GM23338 (cell line): ENCODE measurements around the gene MFSD6. TPM values are rescaled to one million over a fixed set of nuclear protein-coding genes. Genes with fewer than 3 reads are reported as not detected.

Experiments used
- ATAC-seq: fragments of 200-7000 bp; cut with Tn5 transposase; 3 replicates; pipeline ENCODE4 v1.9.1; 2020
- DNase-seq: peaks from one replicate; pipeline ENCODE4 v3.0.0-alpha.2; 2015; ENCODE audit warnings: low spot score
- H2AFZ ChIP-seq: fragments of 200-600 bp; sonication (generic); 2 replicates; pipeline ENCODE4 v1.8.0; 2016; ENCODE audit warnings: antibody characterized with exemption, mild to moderate bottlenecking, moderate library complexity
- H3F3A ChIP-seq: fragments of 200-600 bp; sonication (generic); replicated peaks from 2 replicates; pipeline ENCODE4 v1.8.0; 2017; ENCODE audit warnings: antibody characterized with exemption, mixed run types, low read depth
- H3K27ac ChIP-seq: fragments of 200-600 bp; sonication (generic); 2 replicates; pipeline ENCODE4 v1.6.1; 2016; ENCODE audit warnings: low read depth
- H3K27me3 ChIP-seq: fragments of 200-600 bp; sonication (generic); 2 replicates; pipeline ENCODE4 v1.8.0; 2016; ENCODE audit warnings: mild to moderate bottlenecking, mixed run types, moderate library complexity; ENCODE audit not compliant: insufficient read depth
- H3K36me3 ChIP-seq: fragments of 200-600 bp; sonication (generic); 2 replicates; pipeline ENCODE4 v1.8.0; 2016; ENCODE audit warnings: mild to moderate bottlenecking; ENCODE audit not compliant: insufficient read depth
- H3K4me1 ChIP-seq: fragments of 200-600 bp; sonication (generic); 2 replicates; pipeline ENCODE4 v1.8.0; 2016; ENCODE audit warnings: mild to moderate bottlenecking, moderate library complexity; ENCODE audit not compliant: insufficient read depth
- H3K4me2 ChIP-seq: fragments of 200-600 bp; sonication (generic); 2 replicates; pipeline ENCODE4 v1.7.1; 2017; ENCODE audit warnings: mixed run types
- H3K4me3 ChIP-seq: fragments of 200-600 bp; sonication (generic); 2 replicates; pipeline ENCODE4 v1.6.1; 2016; ENCODE audit warnings: mixed run types
- H3K79me2 ChIP-seq: fragments of 200-600 bp; sonication (generic); replicated peaks from 2 replicates; pipeline ENCODE4 v1.8.0; 2017; ENCODE audit warnings: mild to moderate bottlenecking; ENCODE audit not compliant: insufficient read depth
- H3K9me2 ChIP-seq: fragments of 200-600 bp; sonication (generic); 2 replicates; pipeline ENCODE4 v1.8.0; 2017; ENCODE audit not compliant: insufficient read depth
- H4K20me1 ChIP-seq: fragments of 200-600 bp; sonication (generic); replicated peaks from 2 replicates; pipeline ENCODE4 v1.8.0; 2017; ENCODE audit warnings: mild to moderate bottlenecking; ENCODE audit not compliant: insufficient read depth
- H3K27ac Mint-ChIP-seq: 2 replicates; pipeline ENCODE4 v1.8.0; 2020; ENCODE audit warnings: inconsistent platforms, mild to moderate bottlenecking, moderate library complexity, mixed read lengths
- H3K27me3 Mint-ChIP-seq: 3 replicates; pipeline ENCODE4 v1.8.0; 2022; ENCODE audit warnings: low read depth, mild to moderate bottlenecking, moderate library complexity, mixed read lengths, inconsistent platforms; ENCODE audit not compliant: insufficient read depth, poor library complexity
- H3K36me3 Mint-ChIP-seq: 3 replicates; pipeline ENCODE4 v1.8.0; 2021; ENCODE audit warnings: low read depth, mild to moderate bottlenecking, inconsistent platforms, moderate library complexity, mixed read lengths
- H3K4me1 Mint-ChIP-seq: 3 replicates; pipeline ENCODE4 v1.8.0; 2020; ENCODE audit warnings: mild to moderate bottlenecking, inconsistent platforms, mixed read lengths
- H3K4me3 Mint-ChIP-seq: 3 replicates; pipeline ENCODE4 v1.8.0; 2021; ENCODE audit warnings: moderate library complexity, mild to moderate bottlenecking, inconsistent platforms, mixed read lengths
- H3K9me3 Mint-ChIP-seq: 3 replicates; pipeline ENCODE4 v1.8.0; 2020; ENCODE audit warnings: moderate library complexity, mild to moderate bottlenecking, inconsistent platforms, mixed read lengths
- CREB1 ChIP-seq: fragments of 250-450 bp; sonication (Bioruptor Pico); IDR thresholded peaks from 2 replicates; pipeline ENCODE4 v1.5.0; 2020; ENCODE audit warnings: low read depth, mild to moderate bottlenecking, moderate library complexity
- ETS1 ChIP-seq: IDR thresholded peaks from 2 replicates; pipeline ENCODE4 v1.6.1; 2016; ENCODE audit warnings: antibody characterized with exemption
- EZH2 ChIP-seq: fragments of 200-600 bp; sonication (generic); IDR thresholded peaks from one replicate; pipeline ENCODE4 v1.8.0; 2017; ENCODE audit warnings: antibody characterized with exemption, mild to moderate bottlenecking, low read depth; ENCODE audit not compliant: unreplicated experiment
- EZH2phosphoT487 ChIP-seq: fragments of 200-600 bp; sonication (generic); IDR thresholded peaks from one replicate; pipeline ENCODE4 v1.8.1; 2018; ENCODE audit warnings: antibody characterized with exemption; ENCODE audit not compliant: unreplicated experiment
- JUNB ChIP-seq: IDR thresholded peaks from one replicate; pipeline ENCODE4 v1.6.1; 2016; ENCODE audit warnings: antibody characterized with exemption; ENCODE audit not compliant: unreplicated experiment
- NANOG ChIP-seq: IDR thresholded peaks from 2 replicates; pipeline ENCODE4 v1.6.1; 2016; ENCODE audit warnings: antibody characterized with exemption, borderline replicate concordance
- STAT1 ChIP-seq: IDR thresholded peaks from one replicate; pipeline ENCODE4 v1.6.1; 2016; ENCODE audit warnings: antibody characterized with exemption; ENCODE audit not compliant: unreplicated experiment
- ZNF114 ChIP-seq: fragments of 250-450 bp; sonication (Bioruptor Pico); IDR thresholded peaks from 2 replicates; pipeline ENCODE4 v1.5.0; 2020; ENCODE audit warnings: mild to moderate bottlenecking, moderate library complexity
- ZNF331 ChIP-seq: fragments of 250-450 bp; sonication (Bioruptor Pico); IDR thresholded peaks from 2 replicates; pipeline ENCODE4 v1.5.0; 2020; ENCODE audit warnings: low read depth, mild to moderate bottlenecking, moderate library complexity
- polyA plus RNA-seq: library from polyadenylated mRNA; unstranded; fragments of >200 nt; fragmentation: Nextera tagmentation; extraction: Ambion mirVana; gene quantifications from 2 replicates; pipeline ENCODE4 v1.2.1, GENCODE V29; 2016
- total RNA-seq: library from RNA; depleted of rRNA; stranded (reverse); fragments of >200 nt; shearing (Covaris generic); gene quantifications from 2 replicates; pipeline ENCODE4 v1.2.3, GENCODE V29; 2014
- TF ChIP-seq, protein P1 (sequence below): IDR thresholded peaks from one replicate; pipeline ENCODE4 v1.6.1; 2018; ENCODE audit warnings: antibody characterized with exemption; ENCODE audit not compliant: unreplicated experiment

Gene MFSD6
- total and polyA plus RNA-seq, 2 experiments from 2014 or later, result 2.3 to 9.6 TPM

GRCh38 chr2:190458352-190459107 is 50.4 kb downstream of the MFSD6 start (continued):
- TF ChIP-seq EZH2phosphoT487, result no peak
- no peak for TF ChIP-seq NANOG
- TF ChIP-seq, protein P1, sequence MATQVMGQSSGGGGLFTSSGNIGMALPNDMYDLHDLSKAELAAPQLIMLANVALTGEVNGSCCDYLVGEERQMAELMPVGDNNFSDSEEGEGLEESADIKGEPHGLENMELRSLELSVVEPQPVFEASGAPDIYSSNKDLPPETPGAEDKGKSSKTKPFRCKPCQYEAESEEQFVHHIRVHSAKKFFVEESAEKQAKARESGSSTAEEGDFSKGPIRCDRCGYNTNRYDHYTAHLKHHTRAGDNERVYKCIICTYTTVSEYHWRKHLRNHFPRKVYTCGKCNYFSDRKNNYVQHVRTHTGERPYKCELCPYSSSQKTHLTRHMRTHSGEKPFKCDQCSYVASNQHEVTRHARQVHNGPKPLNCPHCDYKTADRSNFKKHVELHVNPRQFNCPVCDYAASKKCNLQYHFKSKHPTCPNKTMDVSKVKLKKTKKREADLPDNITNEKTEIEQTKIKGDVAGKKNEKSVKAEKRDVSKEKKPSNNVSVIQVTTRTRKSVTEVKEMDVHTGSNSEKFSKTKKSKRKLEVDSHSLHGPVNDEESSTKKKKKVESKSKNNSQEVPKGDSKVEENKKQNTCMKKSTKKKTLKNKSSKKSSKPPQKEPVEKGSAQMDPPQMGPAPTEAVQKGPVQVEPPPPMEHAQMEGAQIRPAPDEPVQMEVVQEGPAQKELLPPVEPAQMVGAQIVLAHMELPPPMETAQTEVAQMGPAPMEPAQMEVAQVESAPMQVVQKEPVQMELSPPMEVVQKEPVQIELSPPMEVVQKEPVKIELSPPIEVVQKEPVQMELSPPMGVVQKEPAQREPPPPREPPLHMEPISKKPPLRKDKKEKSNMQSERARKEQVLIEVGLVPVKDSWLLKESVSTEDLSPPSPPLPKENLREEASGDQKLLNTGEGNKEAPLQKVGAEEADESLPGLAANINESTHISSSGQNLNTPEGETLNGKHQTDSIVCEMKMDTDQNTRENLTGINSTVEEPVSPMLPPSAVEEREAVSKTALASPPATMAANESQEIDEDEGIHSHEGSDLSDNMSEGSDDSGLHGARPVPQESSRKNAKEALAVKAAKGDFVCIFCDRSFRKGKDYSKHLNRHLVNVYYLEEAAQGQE, result no peak
- no peak for TF ChIP-seq JUNB
- no peak for TF ChIP-seq ETS1
- no peak for TF ChIP-seq STAT1

GRCh38 chr2:190459881-190460280 is 51.7 kb downstream of the MFSD6 start:
- Histone ChIP-seq H3K4me1 (no peaks in the 10 kb centered on the region), H3F3A (no peaks in the 10 kb centered on the region), H3K79me2 (no peaks in the 10 kb centered on the region), H4K20me1 (no peaks in the 10 kb centered on the region), H3K4me2 (no peak overlapping the region), H3K27ac (no peak overlapping the region), H3K27me3 (no peaks in the 10 kb centered on the region), H3K36me3 (no peaks in the 10 kb centered on the region), H2AFZ (no peak overlapping the region), H3K4me3 (no peak overlapping the region), H3K9me2 (0 out of 2 replicates have a peak, but pooled peaks cover 4% of the 10 kb centered on the region)
- Mint-ChIP-seq H3K4me1 (no peaks in the 10 kb centered on the region), H3K27ac (no peak overlapping the region), H3K36me3 (no peaks in the 10 kb centered on the region), H3K9me3 (no peaks in the 10 kb centered on the region), H3K4me3 (no peak overlapping the region), H3K27me3 (no peaks in the 10 kb centered on the region)
- TF ChIP-seq EZH2phosphoT487, result no peak
- no peak for TF ChIP-seq JUNB
- no peak for TF ChIP-seq ZNF331 (CRISPR knock-in tag)
- DNase-seq (no peak), ATAC-seq (no peak)

- no peak overlapping the region for H3K4me3 Mint-ChIP-seq
- TF ChIP-seq ZNF114 (CRISPR knock-in tag) (no peak), NANOG (no peak), STAT1 (no peak), JUNB (no peak), EZH2 (no peak), ZNF331 (CRISPR knock-in tag) (no peak), CREB1 (no peak)
These were observed 52.3 kb downstream of the MFSD6 start for GRCh38 chr2:190460487-190460886.

More at GRCh38 chr2:190460487-190460886, 52.3 kb downstream of the MFSD6 start:
- no peak overlapping the region for H3K27ac ChIP-seq
- no peaks in the 10 kb centered on the region for H4K20me1 ChIP-seq
- ATAC-seq (no peak), DNase-seq (no peak)
- H3K4me1 Mint-ChIP-seq, result no peaks in the 10 kb centered on the region
- no peak overlapping the region for H2AFZ ChIP-seq
- H3K27me3 ChIP-seq, result no peaks in the 10 kb centered on the region
- no peaks in the 10 kb centered on the region for H3K36me3 ChIP-seq
- H3K79me2 ChIP-seq, result no peaks in the 10 kb centered on the region
- H3K9me2 ChIP-seq, result 0 out of 2 replicates have a peak, but pooled peaks cover 4% of the 10 kb centered on the region
- H3K4me2 ChIP-seq, result no peak overlapping the region
- H3K36me3 Mint-ChIP-seq, result no peaks in the 10 kb centered on the region
- H3K9me3 Mint-ChIP-seq, result no peaks in the 10 kb centered on the region
- no peak overlapping the region for H3K27ac Mint-ChIP-seq
- H3F3A ChIP-seq, result no peaks in the 10 kb centered on the region
- H3K27me3 Mint-ChIP-seq, result no peaks in the 10 kb centered on the region
- no peak overlapping the region for H3K4me3 ChIP-seq
- no peaks in the 10 kb centered on the region for H3K4me1 ChIP-seq
